SU-DHL-6 (cell line): ENCODE results near the gene MINPP1.

ENCODE experiments used
- H2AFZ ChIP-seq: fragments of 200-600 bp; sonication (generic); 2 replicates; pipeline ENCODE4 v1.6.1; 2014; ENCODE audit warnings: low read depth, mild to moderate bottlenecking, moderate library complexity, mixed read lengths, antibody characterized with exemption, low read length; ENCODE audit not compliant: severe bottlenecking
- H3F3A ChIP-seq: fragments of 200-600 bp; shearing (Covaris generic); 2 replicates; pipeline ENCODE4 v1.6.0; 2016; ENCODE audit warnings: antibody characterized with exemption, mild to moderate bottlenecking; ENCODE audit not compliant: insufficient read depth
- H3K27ac ChIP-seq: fragments of 200-600 bp; sonication (generic); 2 replicates; pipeline ENCODE4 v1.5.1; 2016; ENCODE audit warnings: low read depth, mild to moderate bottlenecking, low read length, moderate library complexity, mixed read lengths
- H3K27me3 ChIP-seq: fragments of 200-600 bp; sonication (generic), shearing (Covaris generic); 2 replicates; pipeline ENCODE4 v1.6.0; 2014; ENCODE audit warnings: mild to moderate bottlenecking, low read length
- H3K36me3 ChIP-seq: fragments of 200-600 bp; sonication (generic); 2 replicates; pipeline ENCODE4 v1.6.1; 2014; ENCODE audit warnings: mild to moderate bottlenecking, low read length, mixed read lengths
- H3K4me2 ChIP-seq: fragments of 300-600, 200-600 bp; shearing (Covaris generic), sonication (generic); 2 replicates; pipeline ENCODE4 v1.6.0; 2014; ENCODE audit warnings: low read length, low read depth, mild to moderate bottlenecking; ENCODE audit not compliant: poor library complexity, severe bottlenecking
- H3K4me3 ChIP-seq: fragments of 200-600 bp; sonication (generic); 2 replicates; pipeline ENCODE4 v1.5.1; 2014; ENCODE audit warnings: antibody characterized with exemption, low read length, mild to moderate bottlenecking, mixed read lengths; ENCODE audit not compliant: insufficient read depth, poor library complexity, severe bottlenecking
- H3K79me2 ChIP-seq: fragments of 200-600 bp; sonication (generic); 2 replicates; pipeline ENCODE4 v1.6.1; 2014; ENCODE audit warnings: mild to moderate bottlenecking, low read length, moderate library complexity; ENCODE audit not compliant: insufficient read depth
- H3K9ac ChIP-seq: fragments of 200-600 bp; sonication (generic); 2 replicates; pipeline ENCODE4 v1.7.0; 2014; ENCODE audit warnings: mild to moderate bottlenecking, low read length
- H3K9me2 ChIP-seq: fragments of 200-600 bp; sonication (generic); replicated peaks from 2 replicates; pipeline ENCODE4 v1.6.1; 2014; ENCODE audit warnings: low read length; ENCODE audit not compliant: insufficient read depth
- H3K9me3 ChIP-seq: fragments of 200-600 bp; sonication (generic); 2 replicates; pipeline ENCODE4 v1.6.1; 2014; ENCODE audit warnings: low read length, mixed read lengths; ENCODE audit not compliant: insufficient read depth
- H4K20me1 ChIP-seq: fragments of 200-600 bp; sonication (generic); 2 replicates; pipeline ENCODE4 v1.6.1; 2014; ENCODE audit warnings: low read depth, mild to moderate bottlenecking, antibody characterized with exemption, low read length, moderate library complexity, mixed read lengths
- CTCF ChIP-seq: fragments of 200-600 bp; sonication (generic); IDR thresholded peaks from one replicate; pipeline ENCODE4 v1.5.1; 2017; ENCODE audit warnings: antibody characterized with exemption, mild to moderate bottlenecking, low read length, moderate library complexity; ENCODE audit not compliant: insufficient read depth, poor library complexity, severe bottlenecking
- EZH2phosphoT487 ChIP-seq: fragments of 200-600 bp; sonication (generic), shearing (Covaris generic); conservative IDR thresholded peaks from 2 replicates; pipeline ENCODE4 v1.6.1; 2018; ENCODE audit warnings: mild to moderate bottlenecking, antibody characterized with exemption, low read length, moderate library complexity, mixed read lengths

Gene MINPP1

GRCh38 chr10:87585565-87586514 is 81.1 kb downstream of the MINPP1 start:
- no peak overlapping the region for H2AFZ ChIP-seq
- no peak overlapping the region for H3K4me2 ChIP-seq
- no peak for TF ChIP-seq EZH2phosphoT487
- no peak for TF ChIP-seq CTCF

GRCh38 chr10:87589645-87590051 is 85.0 kb downstream of the MINPP1 start:
- H3K27ac ChIP-seq = no peak overlapping the region
- H3K79me2 ChIP-seq = no peaks in the 10 kb centered on the region
- no peaks in the 10 kb centered on the region for H4K20me1 ChIP-seq
- no peak overlapping the region for H2AFZ ChIP-seq
- H3K9me2 ChIP-seq = no peaks in the 10 kb centered on the region
- no peaks in the 10 kb centered on the region for H3K27me3 ChIP-seq
- H3F3A ChIP-seq = no peaks in the 10 kb centered on the region
- no peaks in the 10 kb centered on the region for H3K9me3 ChIP-seq
- no peak overlapping the region for H3K4me2 ChIP-seq
- TF ChIP-seq EZH2phosphoT487 (no peak), CTCF (no peak)
- H3K36me3 ChIP-seq = no peaks in the 10 kb centered on the region
- H3K4me3 ChIP-seq = no peak overlapping the region
- no peak overlapping the region for H3K9ac ChIP-seq

More at GRCh38 chr10:87585565-87586514, 81.1 kb downstream of the MINPP1 start:
- Histone ChIP-seq H3K79me2 (no peaks in the 10 kb centered on the region), H3K9ac (no peak overlapping the region), H3K27me3 (no peaks in the 10 kb centered on the region), H3K36me3 (no peaks in the 10 kb centered on the region), H3K9me3 (no peaks in the 10 kb centered on the region), H3K9me2 (no peaks in the 10 kb centered on the region), H3K4me3 (no peak overlapping the region), H3K27ac (no peak overlapping the region), H4K20me1 (no peaks in the 10 kb centered on the region), H3F3A (no peaks in the 10 kb centered on the region)

GRCh38 chr10:87590705-87591588 is 86.3 kb downstream of the MINPP1 start:
- Histone ChIP-seq H3F3A (no peaks in the 10 kb centered on the region), H3K9me2 (no peaks in the 10 kb centered on the region), H3K27me3 (no peaks in the 10 kb centered on the region), H3K36me3 (no peaks in the 10 kb centered on the region), H3K9me3 (no peaks in the 10 kb centered on the region), H3K4me3 (no peak overlapping the region), H3K9ac (no peak overlapping the region), H3K79me2 (no peaks in the 10 kb centered on the region), H4K20me1 (no peaks in the 10 kb centered on the region), H3K4me2 (no peak overlapping the region), H3K27ac (no peak overlapping the region), H2AFZ (no peak overlapping the region)
- TF ChIP-seq CTCF = no peak
- no peak for TF ChIP-seq EZH2phosphoT487
